HG03135 (cell line): ENCODE measurements around the gene RPL22.

Experiments
- ATAC-seq: cut with Tn5 transposase; IDR thresholded peaks from one replicate; pipeline ENCODE4 v1.9.1; 2021; ENCODE audit warnings: mild to moderate bottlenecking, moderate library complexity; ENCODE audit not compliant: unreplicated experiment

Gene RPL22

DNA sequence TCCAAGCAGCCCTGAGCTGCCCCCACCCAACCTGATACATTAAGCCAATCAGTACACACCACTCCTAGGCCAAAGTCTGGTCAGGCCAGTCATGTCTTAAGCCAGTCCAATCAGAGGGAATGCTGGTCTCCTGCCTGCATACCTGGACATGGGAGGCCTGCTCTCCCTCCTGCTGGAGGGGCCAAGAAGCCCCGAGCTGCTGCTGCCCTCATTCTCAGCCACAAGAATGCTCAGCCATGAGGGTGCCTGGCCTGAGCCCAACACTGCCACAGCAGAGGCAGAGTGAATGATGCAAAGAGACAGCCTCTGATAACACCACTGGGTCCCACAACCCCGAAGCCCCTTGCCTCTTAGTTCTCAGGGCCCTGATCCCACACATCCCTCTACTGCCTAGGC lies 42.3 kb downstream of the RPL22 start:
- no peak for ATAC-seq

- ATAC-seq, result no peak
Observed at GRCh38 chr1:6154525-6155319, 44.7 kb downstream of the RPL22 start.

GRCh38 chr1:6152882-6153281 lies 46.5 kb downstream of the RPL22 start:
- no peak for ATAC-seq

DNA sequence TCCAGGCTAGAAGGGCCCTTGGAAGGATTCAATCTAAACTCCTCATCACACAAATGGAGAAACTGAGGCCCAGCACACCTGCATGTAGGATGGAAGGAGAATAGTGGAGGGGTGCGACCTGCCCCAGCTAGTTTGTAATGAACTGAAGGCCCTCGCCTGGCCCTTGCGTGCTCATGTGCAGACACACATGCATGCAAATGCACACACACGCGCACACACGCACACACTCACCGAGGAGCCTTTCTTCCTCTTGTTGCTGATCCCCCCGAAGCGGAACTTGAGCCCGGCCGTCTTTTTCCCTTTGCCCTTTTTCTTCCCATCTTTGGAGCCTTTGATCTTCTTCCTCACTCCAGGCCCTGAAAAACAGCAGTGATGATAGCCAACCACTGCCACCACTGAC lies 47.2 kb downstream of the RPL22 start:
- no peak for ATAC-seq

GRCh38 chr1:6151291-6151822 lies 48.0 kb downstream of the RPL22 start:
- ATAC-seq, result no peak

DNA sequence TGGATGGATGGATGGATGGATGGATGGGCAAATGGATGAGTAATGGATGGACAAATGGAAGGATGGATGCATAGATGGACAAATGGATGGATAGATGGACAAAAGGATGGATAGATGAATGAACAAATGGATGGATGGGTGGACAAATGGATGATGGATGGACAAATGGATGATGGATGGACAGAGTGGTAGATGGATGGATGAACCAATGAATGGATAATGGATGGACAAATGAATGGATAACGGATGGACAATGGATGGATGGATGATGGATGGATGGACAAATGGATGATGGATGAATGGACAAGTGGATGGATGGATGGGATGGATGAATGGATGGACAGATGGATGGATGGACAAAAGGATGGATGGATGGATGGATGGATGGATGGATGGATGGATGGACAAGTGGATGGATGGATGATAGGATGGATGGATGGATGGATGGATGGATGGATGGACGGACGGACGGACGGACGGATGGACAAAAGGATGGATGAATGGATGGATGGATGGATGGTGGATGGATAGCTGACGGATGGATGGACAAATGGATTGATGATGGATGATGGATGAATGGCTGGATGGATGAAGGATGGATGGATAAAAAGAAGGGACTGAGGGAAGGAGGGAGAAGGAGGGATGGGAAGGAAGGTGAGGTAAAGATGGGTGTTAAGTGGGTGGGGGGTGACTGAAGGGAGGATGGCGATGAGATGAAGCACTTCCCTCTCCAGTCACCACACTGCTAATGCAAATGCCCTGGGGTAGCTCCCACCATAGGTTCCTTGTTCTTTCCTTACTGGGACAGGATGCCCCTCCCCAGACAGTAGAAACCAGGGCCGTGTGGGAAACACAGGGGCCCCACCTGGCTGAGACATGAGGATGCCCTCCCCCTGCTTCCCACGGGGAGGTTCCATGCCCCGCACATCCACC lies 49.1 kb downstream of the RPL22 start:
- ATAC-seq, result no peak

GRCh38 chr1:6149597-6149996 lies 49.8 kb downstream of the RPL22 start:
- ATAC-seq, result no peak

GRCh38 chr1:6148497-6149241 lies 50.7 kb downstream of the RPL22 start:
- ATAC-seq, result no peak

GRCh38 chr1:6145864-6146410 lies 53.5 kb downstream of the RPL22 start:
- no peak for ATAC-seq

GRCh38 chr1:6145396-6145750 lies 54.0 kb downstream of the RPL22 start:
- no peak for ATAC-seq

DNA sequence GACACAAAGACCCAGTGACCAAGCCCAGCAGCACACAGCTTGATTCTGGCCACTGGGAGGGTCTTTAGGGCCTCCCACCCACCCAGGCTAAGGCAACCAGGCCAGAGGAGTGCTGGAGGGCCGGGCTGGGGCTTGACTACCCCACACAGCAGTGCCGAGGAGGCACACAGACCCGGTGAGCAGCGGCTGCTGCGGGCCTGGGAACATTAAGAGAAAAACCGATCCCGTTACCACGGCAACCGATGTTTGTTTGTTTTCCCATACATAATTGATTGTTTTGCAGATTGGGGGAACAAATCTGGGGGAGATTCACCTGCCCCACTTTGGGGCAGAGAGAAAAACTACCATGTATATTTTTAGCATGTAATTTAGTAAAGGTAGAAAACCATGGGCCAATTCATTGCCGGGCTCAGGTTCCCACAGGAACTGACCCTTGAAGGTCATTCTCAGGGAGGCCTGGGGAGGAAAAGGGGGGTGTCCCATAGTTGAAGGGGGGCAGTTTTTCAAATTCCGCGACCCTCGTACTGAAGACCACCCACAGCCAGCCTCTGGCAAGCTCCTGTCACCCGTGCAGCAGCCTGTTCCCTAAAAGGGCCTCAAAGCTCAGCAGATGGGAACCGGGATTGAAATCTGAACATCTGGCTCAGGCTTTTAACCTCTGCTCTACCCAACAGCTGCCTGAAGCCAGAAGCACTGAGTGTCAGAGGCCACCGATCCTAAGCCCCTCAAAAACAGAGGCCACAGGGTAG lies 54.6 kb downstream of the RPL22 start:
- no peak for ATAC-seq

GRCh38 chr1:6144175-6144574 lies 55.2 kb downstream of the RPL22 start:
- no peak for ATAC-seq

DNA sequence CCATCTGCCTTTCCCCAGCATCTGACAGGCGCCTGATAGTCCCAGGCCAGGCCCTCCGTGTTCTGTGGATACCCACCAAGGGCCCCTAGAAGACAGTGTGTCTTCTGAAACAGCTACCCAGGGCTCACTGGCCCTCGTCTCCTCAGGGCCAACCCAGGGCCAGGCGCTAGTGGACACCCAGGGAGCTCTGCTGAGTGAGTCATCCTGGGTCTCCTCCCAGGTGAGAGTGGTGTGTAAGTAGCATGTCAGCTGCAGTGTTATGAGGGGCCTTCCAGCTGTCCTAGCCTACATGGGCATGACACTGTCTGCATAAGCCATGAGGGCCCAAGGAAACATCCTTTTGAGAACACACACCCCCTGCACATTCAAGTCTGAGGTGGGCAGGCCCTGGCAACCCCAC lies 56.0 kb downstream of the RPL22 start:
- no peak for ATAC-seq

GRCh38 chr1:6142734-6143133 lies 56.7 kb downstream of the RPL22 start:
- ATAC-seq, result no peak

DNA sequence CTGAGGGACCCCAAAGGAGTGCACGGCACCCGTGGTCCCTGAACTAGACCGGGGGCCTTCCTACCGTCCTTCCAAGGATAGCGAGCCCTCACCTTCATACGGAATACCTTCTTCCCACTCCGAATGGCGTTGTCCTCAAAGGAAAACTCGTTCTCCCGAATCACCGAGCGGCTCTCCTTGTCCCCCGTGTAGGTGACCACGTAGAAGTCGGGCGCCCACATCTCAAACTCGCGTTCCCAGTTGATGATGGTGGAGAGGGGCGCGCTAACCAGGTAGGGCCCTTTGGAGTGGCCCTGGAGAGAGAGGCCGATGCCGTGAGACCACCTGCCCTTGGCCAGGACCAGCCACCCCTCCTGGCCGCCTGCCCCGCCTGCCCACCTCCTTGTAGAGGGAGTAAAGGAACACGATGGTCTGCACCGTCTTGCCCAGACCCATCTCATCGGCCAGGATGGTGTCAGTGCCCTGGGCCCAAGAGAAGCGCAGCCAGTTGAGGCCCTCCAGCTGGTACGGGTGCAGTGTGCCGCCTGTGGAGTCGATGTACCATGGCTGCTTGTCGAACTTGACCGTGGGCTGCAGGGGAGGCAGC lies 57.3 kb downstream of the RPL22 start:
- ATAC-seq, result no peak

- no peak for ATAC-seq
Observed at GRCh38 chr1:6141592-6141991, 57.8 kb downstream of the RPL22 start.

DNA sequence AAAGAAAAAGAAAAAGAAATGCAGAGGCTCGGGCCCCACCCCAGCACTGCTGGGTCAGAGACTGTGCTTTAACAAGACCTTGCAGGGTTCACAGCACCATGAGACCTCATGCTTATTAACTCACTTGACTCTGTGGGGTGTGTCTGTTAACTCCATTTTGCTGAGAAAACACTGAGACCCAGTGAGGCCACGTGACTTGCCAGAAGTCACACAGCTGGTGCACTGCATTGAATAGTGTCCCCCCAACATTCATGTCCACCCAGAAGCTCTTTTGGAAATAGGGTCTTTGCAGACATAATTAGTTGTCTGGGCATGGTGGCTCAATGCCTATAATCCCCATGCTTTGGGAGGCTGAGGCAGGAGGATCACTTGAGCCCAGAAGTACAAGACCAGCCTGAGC lies 59.0 kb downstream of the RPL22 start:
- no peak for ATAC-seq

- no peak for ATAC-seq
Observed at GRCh38 chr1:6137758-6138157, 61.6 kb downstream of the RPL22 start.

DNA sequence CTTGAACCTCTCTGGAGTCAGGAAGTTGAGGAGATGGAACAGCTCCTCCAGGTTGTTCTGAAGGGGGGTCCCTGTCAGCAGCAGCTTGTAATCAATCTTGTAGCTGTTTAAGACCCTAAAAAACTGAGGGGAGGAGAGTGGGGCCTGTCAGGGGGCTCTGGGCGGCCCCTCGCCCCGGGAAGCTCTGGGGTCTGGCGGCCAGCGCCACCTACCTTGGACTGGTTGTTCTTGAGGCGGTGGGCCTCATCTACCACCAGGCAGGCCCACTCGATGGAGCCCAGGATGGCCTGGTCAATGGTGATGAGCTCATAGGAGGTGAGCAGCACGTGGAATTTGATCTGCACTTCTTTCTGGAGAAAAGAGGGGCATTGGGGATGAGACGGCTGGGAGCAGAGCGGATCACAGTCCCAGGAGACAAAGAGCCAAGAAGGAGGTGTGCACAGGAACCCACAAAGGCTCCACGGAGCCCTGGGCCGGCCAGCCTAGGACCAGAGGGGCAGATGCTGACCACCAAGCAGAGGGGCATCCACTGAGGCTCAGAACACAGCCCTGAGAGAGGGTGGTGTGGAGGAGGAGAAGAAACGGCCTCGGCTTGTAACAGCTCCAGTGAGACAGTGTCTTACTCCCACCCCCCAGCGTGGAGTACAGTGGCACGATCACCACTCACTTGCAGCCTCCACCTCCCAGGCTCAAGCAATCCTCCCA lies 62.7 kb downstream of the RPL22 start:
- no peak for ATAC-seq
